ENCODE data around the gene NUDT9. TPM values are rescaled to one million over a fixed set of nuclear protein-coding genes. Genes with fewer than 3 reads are reported as not detected.
"Not testable (repeated sequence)": the region's sequence is repeated elsewhere in the genome, so short reads cannot be mapped to it uniquely, and the experiment has no call there.

The NUDT9 gene
- polyA plus RNA-seq, 3 donors: 66.1 to 74.1 (median 69.7) TPM

GRCh38 chr4:87491851-87492250 lies 69.5 kb downstream of the NUDT9 start:
- DNase-seq (ENCODE audit: extremely low read depth in 1 of 11, low read depth in 9 of 11, low spot score in 4 of 11): not testable (repeated sequence)

GRCh38 chr4:87493115-87493514 lies 70.7 kb downstream of the NUDT9 start:
- no peak for DNase-seq (ENCODE audit: extremely low read depth in 1 of 11, low read depth in 9 of 11, low spot score in 4 of 11)

GRCh38 chr4:87497159-87497558 lies 74.8 kb downstream of the NUDT9 start:
- DNase-seq (ENCODE audit: extremely low read depth in 1 of 11, low read depth in 9 of 11, low spot score in 4 of 11): no peak

- DNase-seq (ENCODE audit: extremely low read depth in 1 of 11, low read depth in 9 of 11, low spot score in 4 of 11): no peak
These were observed 75.2 kb downstream of the NUDT9 start for GRCh38 chr4:87497578-87497977.

- peak in 8 of 11 donors; percentile 31 to 45 (median 41) for DNase-seq (ENCODE audit: extremely low read depth in 1 of 11, low read depth in 9 of 11, low spot score in 4 of 11)
These were observed 76.1 kb downstream of the NUDT9 start for GRCh38 chr4:87498446-87498900.

GRCh38 chr4:87499403-87500091 lies 77.2 kb downstream of the NUDT9 start:
- no peak for DNase-seq (ENCODE audit: extremely low read depth in 1 of 11, low read depth in 9 of 11, low spot score in 4 of 11)

GRCh38 chr4:87500092-87500462 lies 77.7 kb downstream of the NUDT9 start:
- no peak for DNase-seq (ENCODE audit: extremely low read depth in 1 of 11, low read depth in 9 of 11, low spot score in 4 of 11)

GRCh38 chr4:87502580-87503238 lies 80.3 kb downstream of the NUDT9 start:
- no peak for DNase-seq (ENCODE audit: extremely low read depth in 1 of 11, low read depth in 9 of 11, low spot score in 4 of 11)

GRCh38 chr4:87505862-87506261 lies 83.5 kb downstream of the NUDT9 start:
- no peak for DNase-seq (ENCODE audit: extremely low read depth in 1 of 11, low read depth in 9 of 11, low spot score in 4 of 11)

- DNase-seq (ENCODE audit: extremely low read depth in 1 of 11, low read depth in 9 of 11, low spot score in 4 of 11): no peak
These were observed 84.8 kb downstream of the NUDT9 start for GRCh38 chr4:87506974-87507701.

Other genes with a start within 250 kb of the NUDT9 start
- gene KLHL8, start 202.0 kb upstream of the NUDT9 start, polyA plus RNA-seq (ENCODE audit: insufficient read length in 3 of 3): 10 to 100 TPM; 18.4 to 19.9 (median 18.5) TPM
- gene HSD17B13, start 99.7 kb upstream of the NUDT9 start, polyA plus RNA-seq (ENCODE audit: insufficient read length in 3 of 3): under 1 TPM; 0.25 to 0.39 (median 0.35) TPM
- gene HSD17B11, start 31.4 kb upstream of the NUDT9 start, polyA plus RNA-seq (ENCODE audit: insufficient read length in 3 of 3): 10 to 100 TPM; 48.9 to 70.0 (median 53.9) TPM
- 10 to 100 TPM in 2 of 3 donors, 1 to 10 TPM in 1; 7.5 to 15.3 (median 13.0) TPM for gene SPARCL1, start 106.8 kb downstream of the NUDT9 start, polyA plus RNA-seq (ENCODE audit: insufficient read length in 3 of 3)
- gene DSPP, start 186.0 kb downstream of the NUDT9 start, polyA plus RNA-seq (ENCODE audit: insufficient read length in 3 of 3): under 1 TPM in 2 of 3 donors, not detected in 1; 0.03 to 0.08 TPM
- gene DMP1, start 227.7 kb downstream of the NUDT9 start, polyA plus RNA-seq (ENCODE audit: insufficient read length in 3 of 3): under 1 TPM in 2 of 3 donors, not detected in 1; 0.04 to 0.14 TPM